PC-9 (cell line): ENCODE measurements around the gene GFY. TPM values are rescaled to one million over a fixed set of nuclear protein-coding genes. Genes with fewer than 3 reads are reported as not detected.

Experiments used
- BruUV-seq: library from RNA; stranded (reverse); fragments of 400-500 nt; replicated peaks from 2 replicates; lab custom pipeline; 2021; lab: Mats Ljungman, UMichigan
- CTCF ChIA-PET: fragments of 300-600 bp; sonication (Branson Sonifier 250); formaldehyde crosslinking; loops from one replicate; lab custom pipeline; 2022; ENCODE audit warnings: antibody characterized with exemption; lab: Charles Lee
- POLR2A ChIA-PET: fragments of 300-600 bp; sonication (Branson Sonifier 250); formaldehyde crosslinking; loops from one replicate; lab custom pipeline; 2022; ENCODE audit warnings: antibody characterized with exemption; ENCODE audit not compliant: unreplicated experiment; lab: Charles Lee
- DNase-seq, 2 experiments: peaks; one replicate each; pipeline versions ENCODE4 v3.0.0 to v3.0.0-alpha.2; 2015 to 2022; ENCODE audit warnings: mixed read lengths in 1 of 2
- H2AFZ ChIP-seq: fragments of 200-600 bp; sonication (generic); 2 replicates; pipeline ENCODE4 v1.8.1; 2017; ENCODE audit warnings: antibody characterized with exemption
- H3F3A ChIP-seq: fragments of 200-600 bp; sonication (generic); 2 replicates; pipeline ENCODE4 v1.8.1; 2017; ENCODE audit warnings: antibody characterized with exemption, mild to moderate bottlenecking, low read depth; ENCODE audit not compliant: insufficient read depth
- H3K27ac ChIP-seq: fragments of 200-600 bp; sonication (generic); 2 replicates; pipeline ENCODE4 v1.6.1; 2016; ENCODE audit warnings: mixed run types
- H3K27me3 ChIP-seq: fragments of 200-600 bp; sonication (generic); 2 replicates; pipeline ENCODE4 v1.6.1; 2016; ENCODE audit warnings: low read depth, mixed run types; ENCODE audit not compliant: insufficient read depth
- H3K36me3 ChIP-seq: fragments of 200-600 bp; sonication (generic); 2 replicates; pipeline ENCODE4 v1.6.1; 2016; ENCODE audit warnings: low read depth, mixed run types
- H3K4me1 ChIP-seq: fragments of 200-600 bp; sonication (generic); replicated peaks from 2 replicates; pipeline ENCODE4 v1.6.1; 2016; ENCODE audit warnings: mixed run types; ENCODE audit not compliant: insufficient read depth
- H3K4me2 ChIP-seq: fragments of 200-600 bp; sonication (generic); 2 replicates; pipeline ENCODE4 v1.6.1; 2017; ENCODE audit warnings: mixed run types
- H3K4me3 ChIP-seq: fragments of 200-600 bp; sonication (generic); 2 replicates; pipeline ENCODE4 v1.6.1; 2016; ENCODE audit warnings: mixed run types
- H3K79me2 ChIP-seq: fragments of 200-600 bp; sonication (generic); 2 replicates; pipeline ENCODE4 v1.6.1; 2017; ENCODE audit warnings: low read depth, mixed run types
- H3K9me2 ChIP-seq: fragments of 200-600 bp; sonication (generic); 2 replicates; pipeline ENCODE4 v1.8.1; 2017; ENCODE audit warnings: mild to moderate bottlenecking; ENCODE audit not compliant: insufficient read depth
- H3K9me3 ChIP-seq: fragments of 200-600 bp; sonication (generic); 2 replicates; pipeline ENCODE4 v1.8.1; 2016; ENCODE audit warnings: low read depth; ENCODE audit not compliant: insufficient read depth
- H4K20me1 ChIP-seq: fragments of 200-600 bp; sonication (generic); 2 replicates; pipeline ENCODE4 v1.8.1; 2017; ENCODE audit not compliant: insufficient read depth
- CTCF ChIP-seq: fragments of 200-600 bp; sonication (generic); conservative IDR thresholded peaks from 2 replicates; pipeline ENCODE4 v1.6.1; 2017; ENCODE audit warnings: mixed run types, antibody characterized with exemption, mild to moderate bottlenecking, moderate library complexity
- EZH2 ChIP-seq: fragments of 200-600 bp; sonication (generic); IDR thresholded peaks from 2 replicates; pipeline ENCODE4 v1.8.0; 2017; ENCODE audit warnings: antibody characterized with exemption, low read depth
- intact Hi-C: fragments of 100-400 bp; cut with micrococcal nuclease; formaldehyde crosslinking; loops from one replicate; pipeline ENCODE4 v1.10.0; 2022; ENCODE audit not compliant: unreplicated experiment
- total RNA-seq: library from RNA; stranded (reverse); gene quantifications from 2 replicates; pipeline ENCODE4 v1.2.3, GENCODE V29; 2021

GFY gene
- total RNA-seq, 1 experiment from 2014 or later, result not detected

DNA sequence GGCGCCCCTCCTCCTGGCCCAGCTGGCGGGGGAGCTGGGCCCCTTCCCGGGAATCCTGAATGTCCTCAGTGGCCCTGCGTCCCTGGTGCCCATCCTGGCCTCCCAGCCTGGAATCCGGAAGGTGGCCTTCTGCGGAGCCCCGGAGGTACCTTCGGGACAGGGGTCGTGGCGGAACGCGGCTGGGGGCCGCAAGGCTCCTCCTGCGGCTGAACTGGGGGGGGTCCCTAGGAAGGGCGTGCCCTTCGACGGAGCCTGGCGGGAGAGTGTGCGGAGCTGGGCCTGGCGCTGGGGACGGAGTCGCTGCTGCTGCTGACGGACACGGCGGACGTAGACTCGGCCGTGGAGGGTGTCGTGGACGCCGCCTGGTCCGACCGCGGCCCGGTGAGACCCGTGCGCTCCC lies 36.5 kb downstream of the GFY start:
- H3K27ac ChIP-seq, result no peak overlapping the region
- no peak overlapping the region for H3K4me3 ChIP-seq
- POLR2A ChIA-PET, result no interaction called here
- H3K36me3 ChIP-seq, result peaks cover 4% of the 10 kb centered on the region
- peaks cover 8% of the 10 kb centered on the region for H3F3A ChIP-seq
- CTCF ChIA-PET, result no interaction called here
- H3K4me1 ChIP-seq, result no peaks in the 10 kb centered on the region
- no peak overlapping the region for H3K4me2 ChIP-seq
- no TSS peak for BruUV-seq
- no peaks in the 10 kb centered on the region for H3K27me3 ChIP-seq
- DNase-seq, result no peak
- intact Hi-C loops, result no loop called here
- no peaks in the 10 kb centered on the region for H3K79me2 ChIP-seq
- no peaks in the 10 kb centered on the region for H3K9me2 ChIP-seq
- no peaks in the 10 kb centered on the region for H4K20me1 ChIP-seq
- H2AFZ ChIP-seq, result no peak overlapping the region
- TF ChIP-seq EZH2 (no peak), CTCF (no peak)
- no peaks in the 10 kb centered on the region for H3K9me3 ChIP-seq

DNA sequence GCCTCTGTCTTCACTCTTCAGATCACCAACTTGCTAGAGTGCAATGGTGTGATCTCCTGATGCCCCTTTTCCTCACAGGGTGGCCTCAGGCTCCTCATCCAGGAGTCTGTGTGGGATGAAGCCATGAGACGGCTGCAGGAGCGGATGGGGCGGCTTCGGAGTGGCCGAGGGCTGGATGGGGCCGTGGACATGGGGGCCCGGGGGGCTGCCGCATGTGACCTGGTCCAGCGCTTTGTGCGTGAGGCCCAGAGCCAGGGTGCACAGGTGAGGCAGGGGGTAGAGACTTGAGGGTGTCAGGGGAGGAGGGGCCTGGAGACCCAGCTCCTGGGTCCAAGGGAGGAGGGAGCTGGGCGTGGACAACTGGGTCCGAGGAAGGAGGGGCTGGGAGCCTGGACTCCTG lies 37.3 kb downstream of the GFY start:
- CTCF ChIA-PET, result no interaction called here
- H3K79me2 ChIP-seq, result no peaks in the 10 kb centered on the region

DNA sequence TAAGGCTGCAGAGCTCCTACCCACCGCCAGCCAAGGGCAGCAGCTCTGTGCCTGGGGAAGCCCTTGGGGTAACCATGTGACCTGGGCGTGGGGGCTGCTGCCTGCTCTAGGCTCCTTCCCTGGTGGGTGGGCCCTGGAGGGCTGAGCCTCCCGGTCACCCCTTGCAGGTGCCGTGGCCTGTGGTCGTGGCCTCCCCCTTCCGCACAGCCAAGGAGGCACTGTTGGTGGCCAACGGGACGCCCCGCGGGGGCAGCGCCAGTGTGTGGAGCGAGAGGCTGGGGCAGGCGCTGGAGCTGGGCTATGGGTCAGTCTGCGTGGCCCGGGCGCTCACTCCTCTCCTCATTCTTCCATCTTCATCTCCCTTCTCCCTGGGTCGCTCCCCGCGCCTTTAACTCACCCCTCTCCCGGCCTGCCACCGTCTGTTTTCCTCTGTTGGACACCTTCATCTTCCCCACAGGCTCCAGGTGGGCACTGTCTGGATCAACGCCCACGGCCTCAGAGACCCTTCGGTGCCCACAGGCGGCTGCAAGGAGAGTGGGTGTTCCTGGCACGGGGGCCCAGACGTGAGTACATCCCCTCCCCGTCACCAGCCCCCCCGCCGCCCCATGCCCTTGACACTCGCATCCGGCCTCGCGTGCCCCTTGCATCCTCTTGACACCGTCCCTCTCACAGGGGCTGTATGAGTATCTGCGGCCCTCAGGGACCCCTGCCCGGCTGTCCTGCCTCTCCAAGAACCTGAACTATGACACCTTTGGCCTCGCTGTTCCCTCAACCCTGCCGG lies 39.0 kb downstream of the GFY start:
- Histone ChIP-seq H3K9me2 (no peaks in the 10 kb centered on the region), H3K36me3 (peaks cover 4% of the 10 kb centered on the region), H3K4me3 (no peak overlapping the region), H3K9me3 (no peaks in the 10 kb centered on the region), H3K27me3 (no peaks in the 10 kb centered on the region), H3K4me2 (no peak overlapping the region), H3F3A (peaks cover 14% of the 10 kb centered on the region), H3K79me2 (no peaks in the 10 kb centered on the region), H4K20me1 (no peaks in the 10 kb centered on the region), H3K27ac (no peak overlapping the region), H3K4me1 (no peaks in the 10 kb centered on the region), H2AFZ (no peak overlapping the region)
- CTCF ChIA-PET, result no interaction called here
- BruUV-seq, result no TSS peak
- POLR2A ChIA-PET, result no interaction called here
- TF ChIP-seq EZH2 (no peak), CTCF (no peak)
- intact Hi-C loops, result no loop called here
- no peak for DNase-seq

More for the DNA sequence above, 37.3 kb downstream of the GFY start:
- POLR2A ChIA-PET, result interaction anchor here (0.6 kb wide), 1 partner anchor 97 kb away, joined by 5 read pairs; no protein-coding TSS in a partner anchor
- Histone ChIP-seq H3K27me3 (no peaks in the 10 kb centered on the region), H3K27ac (no peak overlapping the region), H3K9me2 (no peaks in the 10 kb centered on the region), H3K36me3 (peaks cover 4% of the 10 kb centered on the region), H3K9me3 (no peaks in the 10 kb centered on the region), H3K4me3 (no peak overlapping the region), H2AFZ (no peak overlapping the region), H4K20me1 (no peaks in the 10 kb centered on the region), H3K4me2 (no peak overlapping the region), H3F3A (peaks cover 8% of the 10 kb centered on the region), H3K4me1 (no peaks in the 10 kb centered on the region)
- no peak for DNase-seq
- TF ChIP-seq CTCF, result no peak
- intact Hi-C loops, result no loop called here
- no TSS peak for BruUV-seq
